Mesothelial cell of epicardium (in vitro differentiated cells): ENCODE data around the gene MAGI1. TPM values are rescaled to one million over a fixed set of nuclear protein-coding genes. Genes with fewer than 3 reads are reported as not detected.

Experiments
- DNase-seq, 2 experiments: peaks; one replicate each; pipeline ENCODE4 v3.0.0; 2021; ENCODE audit warnings: low spot score in 2 of 2; ENCODE audit not compliant: unreplicated experiment in 2 of 2
- H3K27ac Mint-ChIP-seq: 2 replicates; pipeline ENCODE4 v1.8.0; 2021; ENCODE audit warnings: mixed read lengths
- H3K27me3 Mint-ChIP-seq: 2 replicates; pipeline ENCODE4 v1.8.0; 2021; ENCODE audit warnings: low read depth, mixed read lengths
- H3K36me3 Mint-ChIP-seq: 2 replicates; pipeline ENCODE4 v1.8.0; 2021; ENCODE audit warnings: mixed read lengths
- H3K4me1 Mint-ChIP-seq: 2 replicates; pipeline ENCODE4 v1.8.0; 2021; ENCODE audit warnings: mixed read lengths
- H3K4me3 Mint-ChIP-seq: 2 replicates; pipeline ENCODE4 v1.8.0; 2021; ENCODE audit warnings: mild to moderate bottlenecking, moderate library complexity, mixed read lengths
- H3K9me3 Mint-ChIP-seq: 2 replicates; pipeline ENCODE4 v1.8.0; 2021; ENCODE audit warnings: mixed read lengths
- total RNA-seq: library from RNA; stranded (reverse); gene quantifications from 3 replicates; pipeline ENCODE4 v1.2.1, GENCODE V29; 2021
- TF ChIP-seq, protein P1 (sequence below): fragments of 200-600 bp; sonication (generic); IDR thresholded peaks from one replicate; pipeline ENCODE4 v1.5.0; 2021; ENCODE audit warnings: antibody characterized with exemption; ENCODE audit not compliant: unreplicated experiment

The MAGI1 gene
- total RNA-seq, 1 donor from 2014 or later: 65.6 TPM

DNA sequence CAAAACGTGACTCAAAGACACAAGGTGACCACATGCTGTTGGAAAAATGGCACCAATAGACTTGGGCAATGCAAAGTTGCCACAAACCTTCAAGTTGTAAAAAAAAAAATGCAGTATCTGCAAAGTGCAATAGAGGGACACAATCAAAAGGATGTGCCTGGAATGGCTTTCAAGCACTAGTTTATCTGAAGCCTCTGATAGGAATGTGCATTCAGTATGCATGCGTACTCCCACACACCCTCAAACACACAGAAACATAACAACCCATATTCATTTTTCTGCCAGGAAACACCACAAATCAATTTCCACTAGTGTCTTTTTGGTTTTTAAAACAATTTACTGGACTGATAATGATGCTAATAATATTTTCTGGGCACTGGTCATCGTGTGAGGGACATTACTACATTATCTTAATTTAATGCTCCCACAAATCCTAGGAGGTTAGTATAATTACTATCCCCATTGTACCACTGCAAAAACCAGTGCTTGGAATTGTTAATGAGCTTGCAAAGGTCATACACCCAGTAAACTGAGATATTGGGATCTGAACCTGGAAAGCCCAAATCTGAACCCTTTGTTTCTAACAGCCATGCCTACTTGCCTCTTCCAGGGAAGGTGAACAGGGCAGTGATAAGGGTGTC lies 298.7 kb downstream of the MAGI1 start:
- TF ChIP-seq, protein P1, sequence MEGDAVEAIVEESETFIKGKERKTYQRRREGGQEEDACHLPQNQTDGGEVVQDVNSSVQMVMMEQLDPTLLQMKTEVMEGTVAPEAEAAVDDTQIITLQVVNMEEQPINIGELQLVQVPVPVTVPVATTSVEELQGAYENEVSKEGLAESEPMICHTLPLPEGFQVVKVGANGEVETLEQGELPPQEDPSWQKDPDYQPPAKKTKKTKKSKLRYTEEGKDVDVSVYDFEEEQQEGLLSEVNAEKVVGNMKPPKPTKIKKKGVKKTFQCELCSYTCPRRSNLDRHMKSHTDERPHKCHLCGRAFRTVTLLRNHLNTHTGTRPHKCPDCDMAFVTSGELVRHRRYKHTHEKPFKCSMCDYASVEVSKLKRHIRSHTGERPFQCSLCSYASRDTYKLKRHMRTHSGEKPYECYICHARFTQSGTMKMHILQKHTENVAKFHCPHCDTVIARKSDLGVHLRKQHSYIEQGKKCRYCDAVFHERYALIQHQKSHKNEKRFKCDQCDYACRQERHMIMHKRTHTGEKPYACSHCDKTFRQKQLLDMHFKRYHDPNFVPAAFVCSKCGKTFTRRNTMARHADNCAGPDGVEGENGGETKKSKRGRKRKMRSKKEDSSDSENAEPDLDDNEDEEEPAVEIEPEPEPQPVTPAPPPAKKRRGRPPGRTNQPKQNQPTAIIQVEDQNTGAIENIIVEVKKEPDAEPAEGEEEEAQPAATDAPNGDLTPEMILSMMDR: no peak
- no peaks in the 10 kb centered on the region for H3K9me3 Mint-ChIP-seq
- no peak overlapping the region for H3K27ac Mint-ChIP-seq
- DNase-seq: no peak
- peaks cover 4% of the 10 kb centered on the region for H3K36me3 Mint-ChIP-seq
- no peak overlapping the region for H3K4me3 Mint-ChIP-seq
- H3K4me1 Mint-ChIP-seq: no peaks in the 10 kb centered on the region
- no peaks in the 10 kb centered on the region for H3K27me3 Mint-ChIP-seq

DNA sequence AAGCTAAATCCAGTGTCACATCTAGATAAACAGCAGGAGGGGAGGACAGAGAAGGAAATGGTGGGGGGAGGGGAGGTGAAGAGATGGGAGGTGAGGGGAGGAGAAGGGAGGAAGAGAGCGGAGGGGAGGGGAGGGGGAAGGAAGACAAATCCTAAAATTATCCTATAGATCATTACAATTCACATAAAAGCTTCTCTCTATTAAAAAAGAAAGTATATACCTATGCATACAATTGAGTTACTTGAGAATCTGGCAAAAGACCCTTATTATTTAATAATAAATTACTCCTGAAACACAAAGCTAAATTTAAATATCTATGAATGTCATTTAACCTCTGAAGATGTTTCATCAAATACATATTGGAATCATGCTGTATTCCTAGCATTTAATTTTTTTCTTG lies 303.9 kb downstream of the MAGI1 start:
- Mint-ChIP-seq H3K27me3 (no peaks in the 10 kb centered on the region), H3K36me3 (peaks cover 4% of the 10 kb centered on the region), H3K4me1 (peaks cover 23% of the 10 kb centered on the region), H3K9me3 (no peaks in the 10 kb centered on the region), H3K27ac (no peak overlapping the region), H3K4me3 (no peak overlapping the region)
- TF ChIP-seq, protein P1: no peak
- DNase-seq: no peak

DNA sequence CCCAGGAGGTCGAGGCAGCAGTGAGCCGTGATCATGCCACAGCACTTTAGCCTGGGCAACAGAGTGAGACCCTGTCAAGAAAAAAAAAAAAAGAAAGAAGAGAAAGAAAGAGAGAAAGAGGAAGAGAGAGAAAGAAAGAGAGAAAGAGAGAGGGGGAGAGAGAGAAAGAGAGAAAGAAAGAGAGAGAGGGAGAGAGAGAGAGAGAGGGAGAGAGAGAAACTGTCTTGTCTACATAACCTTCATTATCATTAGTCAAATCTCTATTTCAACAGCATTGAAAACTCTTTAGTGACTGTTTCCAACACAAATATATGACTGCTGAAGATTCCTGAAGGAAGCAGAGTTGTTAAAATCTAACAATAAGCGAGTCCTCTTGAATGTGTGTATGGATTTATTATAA lies 304.3 kb downstream of the MAGI1 start:
- DNase-seq: no peak
- H3K27me3 Mint-ChIP-seq: no peaks in the 10 kb centered on the region
- no peaks in the 10 kb centered on the region for H3K9me3 Mint-ChIP-seq
- no peak overlapping the region for H3K27ac Mint-ChIP-seq
- H3K36me3 Mint-ChIP-seq: peaks cover 4% of the 10 kb centered on the region
- no peak overlapping the region for H3K4me3 Mint-ChIP-seq
- TF ChIP-seq, protein P1: no peak
- peaks cover 27% of the 10 kb centered on the region for H3K4me1 Mint-ChIP-seq

DNA sequence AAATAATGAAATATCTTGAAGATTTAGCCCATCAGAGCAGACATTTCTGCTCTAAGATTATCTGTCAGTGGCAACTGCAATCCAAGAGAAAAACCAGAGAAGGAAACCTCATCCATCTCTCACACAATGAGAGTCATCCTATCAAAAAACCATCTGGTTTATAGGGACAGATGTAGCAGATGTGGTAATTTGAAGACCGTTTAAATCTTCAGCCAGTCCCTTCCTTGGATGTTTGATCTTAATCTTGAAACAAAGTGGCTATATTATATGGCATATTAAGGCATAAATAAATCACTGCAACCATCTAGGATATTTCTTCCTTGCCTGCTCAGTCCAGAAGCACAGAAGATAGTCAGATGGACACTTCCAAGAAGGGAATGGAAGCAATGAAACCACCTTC lies 305.3 kb downstream of the MAGI1 start:
- no peaks in the 10 kb centered on the region for H3K27me3 Mint-ChIP-seq
- no peak overlapping the region for H3K4me3 Mint-ChIP-seq
- DNase-seq: no peak
- H3K9me3 Mint-ChIP-seq: no peaks in the 10 kb centered on the region
- peaks cover 27% of the 10 kb centered on the region for H3K4me1 Mint-ChIP-seq
- TF ChIP-seq, protein P1: no peak
- H3K27ac Mint-ChIP-seq: no peak overlapping the region
- peaks cover 4% of the 10 kb centered on the region for H3K36me3 Mint-ChIP-seq

DNA sequence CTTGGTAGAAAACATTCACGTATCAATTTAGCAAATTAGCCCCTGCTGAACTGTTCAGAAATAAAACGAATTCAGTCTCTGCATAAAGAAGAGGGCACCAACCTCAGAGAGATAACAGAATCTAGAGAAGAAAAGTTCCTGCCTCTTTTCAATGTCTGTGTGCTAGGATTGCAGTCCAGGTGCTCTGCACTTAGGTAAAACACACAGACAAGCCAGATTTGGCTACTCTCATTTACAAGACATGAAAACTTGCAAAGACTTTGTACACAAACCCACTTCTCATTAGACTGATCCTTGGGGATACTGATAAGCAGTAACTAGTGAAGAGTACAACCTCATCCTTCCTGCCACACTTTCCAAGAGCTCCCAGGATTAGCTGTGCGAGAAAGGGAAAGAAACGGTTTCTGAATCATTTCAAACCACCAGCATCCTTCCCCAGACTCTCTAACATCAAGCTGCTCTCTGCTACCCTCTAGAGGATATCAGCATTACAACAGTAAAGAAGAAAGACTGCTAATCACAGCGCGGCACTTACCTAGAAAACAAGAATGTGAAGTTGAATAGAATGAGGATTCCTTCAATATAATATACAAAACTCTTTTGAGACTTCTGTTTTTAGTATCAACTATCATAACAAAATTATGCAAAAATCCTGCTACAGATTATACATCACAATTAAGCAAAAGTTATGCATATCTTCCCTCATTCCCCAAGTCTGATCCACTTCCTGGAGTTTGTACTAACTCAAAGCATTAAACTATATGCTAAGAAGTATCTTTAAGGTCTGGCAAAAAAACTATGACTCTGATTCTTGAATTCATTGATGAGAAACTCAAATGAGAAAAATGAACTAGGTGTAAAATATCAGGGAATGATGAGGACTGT lies 306.4 kb downstream of the MAGI1 start:
- peaks cover 33% of the 10 kb centered on the region for H3K4me1 Mint-ChIP-seq
- no peak overlapping the region for H3K4me3 Mint-ChIP-seq
- TF ChIP-seq, protein P1: peak; percentile 66
- DNase-seq: no peak
- H3K27ac Mint-ChIP-seq: no peak overlapping the region
- H3K9me3 Mint-ChIP-seq: no peaks in the 10 kb centered on the region
- no peaks in the 10 kb centered on the region for H3K27me3 Mint-ChIP-seq
- peaks cover 4% of the 10 kb centered on the region for H3K36me3 Mint-ChIP-seq
